ENCODE measurements around the gene FARS2.

Gene FARS2

GRCh38 chr6:5260661-5261544 lies at the start of gene FARS2, which contains the start of gene LYRM4:
FARS2 (plus strand) TSS chr6:5261513.
LYRM4 (minus strand) TSS chr6:5260950; CDS start chr6:5260733, 217 bp downstream.
- DNase-seq (ENCODE audit: low read depth) = peak; percentile 86

GRCh38 chr6:5213836-5214235 lies 47.5 kb upstream of the FARS2 start:
- DNase-seq (ENCODE audit: low read depth) = no peak

GRCh38 chr6:5214570-5215052 lies 46.7 kb upstream of the FARS2 start:
- no peak for DNase-seq (ENCODE audit: low read depth)

DNA sequence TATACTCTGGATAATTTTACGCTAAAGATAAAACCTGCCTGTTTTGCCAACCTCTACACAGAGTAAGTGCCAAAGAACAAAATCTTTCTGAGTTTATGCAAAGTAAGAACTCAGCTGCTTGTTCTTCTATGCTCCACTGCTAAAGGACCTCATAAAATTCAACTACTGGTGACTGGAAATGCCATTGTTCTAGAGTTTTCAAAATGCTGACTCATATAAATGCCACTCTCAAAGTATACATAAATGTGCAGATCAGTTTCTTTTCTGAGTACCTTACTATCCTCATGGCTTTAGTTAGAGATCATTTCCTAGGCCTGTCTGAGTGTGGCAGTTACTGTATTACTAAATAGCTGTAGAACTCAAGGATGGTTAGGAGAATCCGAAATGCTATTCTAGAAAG lies 46.2 kb upstream of the FARS2 start:
- DNase-seq (ENCODE audit: low read depth) = no peak

DNA sequence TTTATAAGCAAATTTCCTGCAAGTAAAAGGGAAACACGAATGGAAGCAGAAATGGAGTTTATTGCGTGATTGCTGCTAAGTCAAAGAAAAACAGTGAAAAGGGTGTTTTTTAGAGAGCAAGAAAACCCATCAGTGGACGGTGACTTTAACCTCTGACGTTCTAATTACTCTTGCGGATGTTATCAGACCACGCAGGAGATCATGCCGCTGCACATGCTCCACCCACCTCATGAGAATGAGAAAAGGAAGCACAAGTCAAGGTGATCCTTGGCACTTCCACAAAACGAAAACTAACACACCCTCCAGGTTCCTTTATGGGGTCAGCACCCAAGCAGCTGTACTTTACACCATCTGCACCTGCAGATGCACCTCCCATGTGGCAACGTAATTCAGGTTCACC lies 45.5 kb upstream of the FARS2 start:
- no peak for DNase-seq (ENCODE audit: low read depth)

GRCh38 chr6:5217356-5217755 lies 44.0 kb upstream of the FARS2 start:
- DNase-seq (ENCODE audit: low read depth) = no peak

GRCh38 chr6:5219011-5219691 lies 42.2 kb upstream of the FARS2 start:
- no peak for DNase-seq (ENCODE audit: low read depth)

- no peak for DNase-seq (ENCODE audit: low read depth)
Observed at GRCh38 chr6:5220443-5220842, 40.9 kb upstream of the FARS2 start.

DNA sequence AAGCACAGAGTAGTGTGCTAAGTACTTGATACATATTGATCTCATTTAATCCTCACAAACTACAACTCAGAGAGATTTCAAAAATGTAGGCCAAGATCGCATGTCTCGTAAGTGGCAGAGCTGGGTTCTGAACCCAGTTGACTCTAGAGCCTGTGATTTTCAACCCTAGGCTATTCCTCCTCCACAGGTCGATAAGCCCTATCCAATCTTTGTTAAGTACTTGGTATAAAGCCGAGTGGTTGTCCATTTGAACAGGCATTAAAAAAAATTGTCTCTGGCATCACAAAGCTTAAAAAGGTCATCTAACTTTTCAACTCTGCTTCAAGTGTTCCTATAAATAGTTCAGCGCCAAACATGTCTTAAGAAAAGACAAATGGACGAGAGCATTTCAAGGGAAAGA lies 38.0 kb upstream of the FARS2 start:
- no peak for DNase-seq (ENCODE audit: low read depth)

DNA sequence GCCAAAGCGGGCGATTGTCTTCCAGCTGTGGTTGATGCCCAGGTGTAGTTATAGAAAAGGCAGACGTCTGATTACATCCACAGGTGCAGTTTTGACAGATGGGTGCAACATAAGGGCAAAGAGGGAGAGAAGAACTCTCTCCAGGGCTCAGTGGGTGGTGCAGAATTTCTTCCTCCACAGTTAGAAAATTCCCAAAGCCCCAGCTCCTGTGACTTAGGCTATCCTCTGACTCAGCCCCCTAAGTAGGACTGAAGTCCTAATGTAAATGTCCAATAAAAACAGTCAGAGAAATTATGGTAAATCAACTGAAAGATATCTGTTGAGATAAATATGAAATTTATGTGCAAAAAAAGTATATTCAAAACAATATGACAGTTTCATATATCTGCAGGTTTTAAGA lies 32.0 kb upstream of the FARS2 start:
- DNase-seq (ENCODE audit: low read depth) = no peak

DNA sequence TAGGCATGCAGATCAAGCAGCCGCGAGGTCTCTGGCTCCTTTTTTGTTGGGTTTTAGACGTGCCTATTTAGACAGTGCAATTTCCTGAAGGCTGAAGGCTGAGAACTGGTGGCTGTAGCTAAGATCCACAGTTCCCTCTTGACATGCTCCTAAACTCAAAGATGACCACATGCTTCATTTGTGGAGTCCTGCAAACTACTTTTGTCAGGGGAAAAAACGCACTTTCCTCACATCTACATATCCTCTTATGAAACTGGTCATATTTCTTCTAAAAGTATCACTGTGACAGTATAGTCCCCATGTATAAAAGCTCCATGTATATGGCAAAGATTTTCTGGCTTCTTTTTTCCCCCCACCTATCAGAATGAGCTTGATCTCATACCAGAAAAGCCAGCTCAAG lies 31.2 kb upstream of the FARS2 start:
- no peak for DNase-seq (ENCODE audit: low read depth)

- no peak for DNase-seq (ENCODE audit: low read depth)
Observed at GRCh38 chr6:5231289-5231688, 30.0 kb upstream of the FARS2 start.

GRCh38 chr6:5234874-5235273 lies 26.4 kb upstream of the FARS2 start:
- no peak for DNase-seq (ENCODE audit: low read depth)

GRCh38 chr6:5235830-5236229 lies 25.5 kb upstream of the FARS2 start:
- DNase-seq (ENCODE audit: low read depth) = no peak

GRCh38 chr6:5237805-5238204 lies 23.5 kb upstream of the FARS2 start:
- DNase-seq (ENCODE audit: low read depth) = no peak

DNA sequence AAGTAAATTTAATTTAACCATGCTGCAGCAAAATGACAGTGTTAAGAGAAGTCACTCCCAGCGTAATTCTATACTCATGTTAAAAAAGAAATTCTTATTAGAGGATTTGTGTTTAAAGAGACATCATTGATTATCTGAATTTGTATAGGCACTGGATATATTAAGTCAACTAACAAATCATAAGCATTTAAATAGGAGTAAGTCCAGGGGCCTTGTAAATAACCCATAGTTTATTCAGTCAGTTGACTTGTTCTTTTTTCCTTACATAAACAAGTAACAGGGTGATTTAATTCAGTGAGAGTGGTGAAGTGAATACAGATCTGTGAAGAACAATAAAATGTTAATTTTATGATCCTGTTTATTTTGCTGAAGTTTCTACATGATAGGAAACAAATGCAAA lies 23.0 kb upstream of the FARS2 start:
- no peak for DNase-seq (ENCODE audit: low read depth)

- DNase-seq (ENCODE audit: low read depth) = no peak
Observed at GRCh38 chr6:5241252-5241651, 20.1 kb upstream of the FARS2 start.

DNA sequence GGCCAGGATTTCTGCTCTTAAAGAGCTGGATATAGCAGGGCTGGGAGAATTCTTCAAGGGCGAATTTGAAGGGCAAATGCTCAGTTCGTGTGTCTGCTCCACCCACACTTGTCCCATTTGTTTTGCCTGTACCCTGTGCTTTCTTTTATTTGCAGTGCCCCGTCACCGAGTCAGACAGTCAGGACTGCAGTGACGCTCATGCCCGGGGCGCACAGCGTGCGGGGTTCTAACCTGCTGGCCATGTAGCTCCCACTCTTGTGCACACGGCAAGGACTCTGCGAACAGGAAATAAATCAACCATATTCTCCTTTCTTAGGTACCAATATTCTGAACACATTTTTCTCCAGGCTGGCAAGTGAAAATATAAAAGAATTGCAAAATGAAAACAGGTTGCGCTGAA lies 18.2 kb upstream of the FARS2 start:
- no peak for DNase-seq (ENCODE audit: low read depth)

DNA sequence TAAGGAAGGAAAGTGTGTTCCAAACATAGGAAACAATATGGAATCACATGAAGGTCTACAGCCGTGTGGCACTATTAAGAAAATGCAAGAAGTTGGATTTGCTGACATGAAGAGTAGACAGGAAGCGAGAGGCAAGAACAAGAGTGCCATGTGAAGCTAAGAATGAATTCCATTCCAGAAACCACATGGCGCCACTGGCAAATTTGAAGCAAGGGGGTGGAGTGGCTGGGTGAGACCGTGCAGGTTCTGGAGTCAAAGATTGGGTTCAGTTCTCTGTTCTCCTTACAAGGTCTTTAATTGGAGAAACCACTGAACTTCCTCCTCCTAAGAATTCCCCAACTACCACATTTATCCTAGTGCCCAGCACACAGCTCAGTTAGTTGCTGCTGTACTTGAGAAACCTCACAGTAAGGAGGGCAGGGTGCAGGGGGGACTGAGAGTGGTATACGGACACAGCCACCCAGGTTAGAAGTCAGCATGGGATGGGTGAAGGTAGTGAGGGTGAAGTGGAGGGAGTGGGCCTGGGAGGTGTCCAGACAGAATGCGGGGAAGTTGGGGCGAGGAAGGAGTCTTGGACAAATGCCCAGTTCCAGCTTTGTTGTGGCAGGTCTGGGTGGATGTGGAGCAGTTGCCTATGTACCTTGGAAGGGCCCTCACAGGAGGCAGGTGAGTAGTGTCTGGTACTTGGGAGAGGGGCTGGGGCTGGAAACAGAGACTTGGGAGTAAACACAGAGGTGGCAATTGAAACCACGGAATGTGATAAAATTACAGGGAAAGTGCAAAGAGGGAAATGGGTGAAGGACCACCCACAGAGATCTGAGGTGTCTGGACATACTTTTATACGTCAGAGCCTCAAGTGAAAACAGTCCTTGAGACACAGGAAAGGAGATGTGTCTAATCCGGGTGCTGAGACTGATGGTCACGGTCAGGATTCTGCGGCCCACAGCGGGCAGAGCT lies 14.9 kb upstream of the FARS2 start:
- no peak for DNase-seq (ENCODE audit: low read depth)

DNA sequence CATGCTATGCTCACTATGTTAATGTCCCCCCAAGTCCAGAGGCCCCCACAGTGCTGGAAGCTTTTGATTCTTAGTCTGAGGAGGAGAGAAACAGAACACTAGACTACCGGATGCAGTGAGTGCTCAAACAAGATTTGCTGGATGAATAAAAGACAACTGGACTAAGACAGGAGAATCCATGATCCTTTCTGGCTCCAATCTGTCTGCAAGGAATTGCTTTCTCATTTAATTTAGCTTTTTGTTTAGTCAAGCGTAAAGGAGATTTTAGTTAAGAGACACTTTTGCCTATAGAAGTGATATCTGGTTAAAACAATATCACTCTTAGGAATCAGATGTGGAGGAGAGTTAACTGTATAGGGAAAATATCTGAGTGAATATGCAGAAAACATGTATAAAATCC lies 14.1 kb upstream of the FARS2 start:
- no peak for DNase-seq (ENCODE audit: low read depth)

GRCh38 chr6:5248302-5249098 lies 12.8 kb upstream of the FARS2 start:
- DNase-seq (ENCODE audit: low read depth) = no peak
